Fibroblast of villous mesenchyme (primary cell): ENCODE data around the gene DEGS2. TPM values are rescaled to one million over a fixed set of nuclear protein-coding genes. Genes with fewer than 3 reads are reported as not detected.
"Not testable (repeated sequence)": the region's sequence is repeated elsewhere in the genome, so short reads cannot be mapped to it uniquely, and the experiment has no call there.

Source experiments
- DNase-seq: peaks from one replicate; pipeline ENCODE4 v3.0.0-alpha.2; 2010; ENCODE audit warnings: low read depth
- H3K4me3 ChIP-seq: 2 replicates; pipeline ENCODE4 v1.5.1; 2011; ENCODE audit warnings: low read depth, mild to moderate bottlenecking, low read length
- CTCF ChIP-seq: IDR thresholded peaks from 2 replicates; pipeline ENCODE4 v1.5.1; 2012; ENCODE audit warnings: low read depth, mild to moderate bottlenecking, low read length; ENCODE audit not compliant: insufficient read depth
- total RNA-seq: library from RNA; depleted of rRNA; stranded (reverse); fragments of >200 nt; gene quantifications from 2 replicates; pipeline ENCODE4 v1.2.3, GENCODE V29; 2012

Gene DEGS2
- total RNA-seq, 1 donor, result not detected

DNA sequence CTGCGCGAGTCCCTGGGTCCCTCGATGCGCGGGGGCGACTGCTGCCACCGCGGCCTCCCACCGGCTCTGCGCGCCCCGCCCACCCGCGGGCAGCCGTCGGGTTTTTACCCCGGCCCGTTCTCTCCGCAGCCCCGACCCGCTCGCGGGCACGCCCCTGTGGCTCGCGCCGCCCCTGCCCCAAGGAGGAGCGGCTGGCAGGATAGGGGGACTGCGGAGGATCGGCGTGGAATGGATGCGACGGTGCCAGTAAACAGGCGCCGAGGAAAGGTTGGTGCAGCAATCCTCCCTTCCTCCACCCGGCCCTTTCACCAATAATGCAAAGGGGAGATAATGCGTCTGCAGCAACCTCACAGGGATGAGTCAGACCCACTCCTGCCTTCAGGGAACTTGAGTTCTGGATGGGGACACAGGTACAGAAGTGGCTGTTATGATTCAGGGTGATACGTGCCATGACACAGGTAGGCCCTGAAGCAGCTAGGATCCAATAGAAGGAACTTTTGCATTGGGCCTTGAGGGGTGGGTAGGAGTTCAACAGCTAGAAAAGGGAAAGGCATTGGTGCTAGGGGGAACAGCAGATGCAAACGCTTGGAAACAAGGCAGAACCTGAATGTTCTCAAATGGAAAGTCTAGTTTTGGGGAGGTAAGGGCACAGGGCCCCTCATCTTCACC lies 554 bp upstream of the DEGS2 start:
- H3K4me3 ChIP-seq, result no peak overlapping the region
- DNase-seq, result no peak
- TF ChIP-seq CTCF, result no peak

DNA sequence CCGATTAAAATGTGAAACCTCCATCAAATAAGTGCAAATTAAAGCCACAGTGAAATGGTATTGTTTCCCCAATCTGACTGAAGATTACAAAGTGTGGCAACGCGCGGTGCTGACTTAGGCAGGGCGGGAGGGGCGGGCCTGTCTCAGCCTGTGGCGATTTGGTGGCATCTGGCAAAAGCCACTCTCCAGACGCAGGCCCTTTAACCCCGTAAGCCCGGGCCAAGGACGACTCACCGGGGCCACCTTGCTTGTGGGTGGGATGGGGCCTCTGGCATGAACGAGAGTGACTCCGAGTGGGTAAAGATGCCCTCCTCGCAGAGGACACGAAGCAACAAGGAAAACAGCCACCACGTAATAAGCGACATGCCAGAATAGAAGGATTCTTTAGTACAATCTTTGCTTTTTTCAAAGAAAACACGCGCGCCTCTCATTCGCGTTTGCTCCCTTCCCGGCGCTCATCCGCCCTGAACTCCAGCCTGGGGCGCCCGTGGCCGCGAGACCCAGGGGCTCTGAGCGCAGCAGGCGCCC lies 815 bp downstream of the DEGS2 start:
- no peak overlapping the region for H3K4me3 ChIP-seq
- DNase-seq, result no peak
- no peak for TF ChIP-seq CTCF

DNA sequence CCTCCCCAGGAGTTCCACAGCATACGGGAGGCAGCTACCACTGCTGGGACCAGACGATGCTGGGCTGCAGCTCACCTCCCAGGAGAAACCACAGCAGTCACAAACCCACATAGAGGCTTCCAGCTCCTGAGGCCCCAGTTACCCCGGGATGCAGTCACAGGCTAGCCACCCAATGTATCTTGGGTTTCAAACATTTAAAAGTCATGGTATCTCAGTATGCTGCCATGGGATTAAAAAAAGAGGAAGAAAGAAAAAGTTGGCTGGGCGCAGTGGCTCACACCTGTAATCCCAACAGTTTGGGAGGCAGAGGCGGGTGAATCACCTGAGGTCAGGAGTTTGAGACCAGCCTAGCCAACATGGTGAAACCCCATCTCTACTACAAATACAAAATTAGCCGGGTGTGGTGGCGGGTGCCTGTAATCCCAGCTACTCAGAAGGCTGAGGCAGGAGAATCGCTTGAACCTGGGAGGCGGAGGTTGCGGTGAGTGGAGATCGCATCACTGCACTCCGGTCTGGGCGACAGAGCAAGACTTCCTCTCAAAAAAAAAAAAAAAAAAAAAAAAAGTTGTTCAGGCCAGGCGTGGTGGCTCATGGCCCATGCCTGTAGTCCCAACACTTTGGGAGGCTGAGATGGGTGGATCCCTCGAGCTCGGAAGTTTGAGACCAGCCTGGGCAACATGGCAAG lies 1.8 kb downstream of the DEGS2 start:
- not testable (repeated sequence) for DNase-seq, H3K4me3 ChIP-seq

DNA sequence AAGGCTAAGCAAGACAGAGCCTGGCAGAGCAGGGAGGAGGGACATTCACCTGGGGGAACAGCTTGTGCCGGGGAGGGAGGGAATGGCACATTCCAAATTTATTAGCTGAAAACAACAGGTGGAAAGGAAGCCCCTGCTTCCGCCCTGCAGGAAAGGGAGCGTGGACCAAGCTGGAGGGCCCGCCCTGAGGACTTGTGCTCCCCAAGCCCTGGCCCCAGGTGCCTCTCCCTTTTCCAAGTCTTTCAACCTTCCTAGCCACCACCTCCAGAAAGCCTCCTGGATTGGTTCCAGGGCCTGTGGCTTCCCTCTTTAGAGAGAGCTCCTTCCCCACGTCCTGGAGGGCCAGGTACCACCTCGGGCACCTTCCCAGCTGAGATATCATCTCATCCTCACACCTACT lies 2.7 kb downstream of the DEGS2 start:
- no peak for DNase-seq
- no peak for TF ChIP-seq CTCF
- no peak overlapping the region for H3K4me3 ChIP-seq

GRCh38 chr14:100155756-100156616 lies 3.5 kb downstream of the DEGS2 start:
- no peak overlapping the region for H3K4me3 ChIP-seq
- no peak for DNase-seq
- no peak for TF ChIP-seq CTCF

DNA sequence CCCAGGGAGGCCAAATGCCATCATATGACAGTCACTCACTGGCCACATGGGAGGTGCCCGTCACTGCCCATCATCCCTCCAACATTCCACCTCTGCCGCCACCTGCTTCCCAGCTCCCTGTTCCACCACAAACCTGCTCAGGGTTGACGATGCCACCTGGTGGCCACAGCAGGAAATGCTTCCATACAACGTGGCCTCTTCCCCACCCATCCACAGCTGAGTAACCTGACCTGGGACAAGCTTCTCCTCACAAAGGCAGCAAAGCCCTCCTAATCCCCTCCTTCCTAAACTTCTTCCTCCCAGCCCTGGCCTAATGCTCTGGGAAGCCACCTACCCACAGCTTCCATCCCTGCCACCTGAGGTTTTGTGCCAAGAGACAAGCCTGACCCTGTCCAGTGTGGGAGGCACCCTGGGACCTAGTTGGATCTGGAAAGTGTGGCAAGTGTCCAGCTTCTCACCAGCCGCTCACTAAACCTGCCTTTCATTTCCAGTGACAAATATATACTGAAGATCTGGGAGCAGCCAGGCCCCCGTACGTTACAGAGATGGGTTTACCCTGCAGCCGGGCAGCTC lies 4.3 kb downstream of the DEGS2 start:
- no peak overlapping the region for H3K4me3 ChIP-seq
- TF ChIP-seq CTCF, result peak; percentile 47
- DNase-seq, result peak; percentile 6
